WTC11 (cell line): ENCODE measurements around the gene HSPG2. TPM values are rescaled to one million over a fixed set of nuclear protein-coding genes. Genes with fewer than 3 reads are reported as not detected.

ENCODE experiments used
- ATAC-seq: fragments of 200-7000 bp; cut with Tn5 transposase; 2 replicates; pipeline ENCODE4 v1.10.0; 2021; ENCODE audit warnings: mild to moderate bottlenecking, moderate library complexity
- CTCF ChIA-PET: fragments of 300-600 bp; sonication (Branson Sonifier 250); formaldehyde crosslinking; loops from one replicate; lab custom pipeline; 2021; ENCODE audit warnings: antibody characterized with exemption; lab: Charles Lee
- POLR2A ChIA-PET: fragments of 350-600 bp; sonication (Branson Sonifier 250); formaldehyde crosslinking; loops from one replicate; lab custom pipeline; 2021; ENCODE audit warnings: antibody characterized with exemption; lab: Charles Lee
- DNase-seq: peaks from one replicate; pipeline ENCODE4 v3.0.0; 2021; ENCODE audit warnings: low spot score
- H3K27ac Mint-ChIP-seq: 2 replicates; pipeline ENCODE4 v1.8.0; 2021; ENCODE audit warnings: mixed read lengths
- H3K27me3 Mint-ChIP-seq: 2 replicates; pipeline ENCODE4 v1.8.0; 2021; ENCODE audit warnings: low read depth, mild to moderate bottlenecking, moderate library complexity, mixed read lengths
- H3K36me3 Mint-ChIP-seq: 2 replicates; pipeline ENCODE4 v1.8.0; 2021; ENCODE audit warnings: mixed read lengths
- H3K4me1 Mint-ChIP-seq: 2 replicates; pipeline ENCODE4 v1.8.0; 2022; ENCODE audit warnings: mixed read lengths
- H3K4me3 Mint-ChIP-seq: 2 replicates; pipeline ENCODE4 v1.8.0; 2021; ENCODE audit warnings: mild to moderate bottlenecking, moderate library complexity, mixed read lengths
- H3K9me3 Mint-ChIP-seq: 2 replicates; pipeline ENCODE4 v1.8.0; 2021; ENCODE audit warnings: mixed read lengths
- AFF4 ChIP-seq: sonication (generic); formaldehyde crosslinking; IDR thresholded peaks from 2 replicates; pipeline ENCODE4 v1.8.1; 2023; ENCODE audit warnings: mild to moderate bottlenecking, missing genetic modification reagents, borderline replicate concordance
- CDX4 ChIP-seq: fragments of 250-450 bp; sonication (Bioruptor Pico); IDR thresholded peaks from 2 replicates; pipeline ENCODE4 v1.9.0; 2021; ENCODE audit warnings: moderate library complexity, mild to moderate bottlenecking, inconsistent platforms, borderline replicate concordance
- GRHL2 ChIP-seq: fragments of 250-450 bp; sonication (Bioruptor Pico); IDR thresholded peaks from 2 replicates; pipeline ENCODE4 v1.8.0; 2022; ENCODE audit warnings: mild to moderate bottlenecking, moderate library complexity; ENCODE audit not compliant: insufficient replicate concordance, severe bottlenecking
- MLX ChIP-seq: sonication (generic); formaldehyde crosslinking; IDR thresholded peaks from 2 replicates; pipeline ENCODE4 v1.8.1; 2023; ENCODE audit warnings: mild to moderate bottlenecking, missing genetic modification reagents, moderate library complexity
- TP53 ChIP-seq: sonication (generic); formaldehyde crosslinking; IDR thresholded peaks from 2 replicates; pipeline ENCODE4 v1.8.1; 2023; ENCODE audit warnings: mild to moderate bottlenecking, missing genetic modification reagents
- ZNF121 ChIP-seq: sonication (generic); formaldehyde crosslinking; IDR thresholded peaks from 2 replicates; pipeline ENCODE4 v1.8.0; 2023; ENCODE audit warnings: missing genetic modification reagents
- ZNF396 ChIP-seq: fragments of 250-450 bp; sonication (Bioruptor Pico); IDR thresholded peaks from 2 replicates; pipeline ENCODE4 v1.8.0; 2021; ENCODE audit warnings: mild to moderate bottlenecking, moderate library complexity, borderline replicate concordance
- ZNF416 ChIP-seq: fragments of 250-450 bp; sonication (Bioruptor Pico); IDR thresholded peaks from 2 replicates; pipeline ENCODE4 v1.9.0; 2021; ENCODE audit warnings: mild to moderate bottlenecking, inconsistent platforms
- ZNF532 ChIP-seq: fragments of 250-450 bp; sonication (Bioruptor Pico); IDR thresholded peaks from 2 replicates; pipeline ENCODE4 v1.9.0; 2021; ENCODE audit warnings: mild to moderate bottlenecking, borderline replicate concordance
- total RNA-seq: library from RNA; stranded (reverse); gene quantifications from 3 replicates; pipeline ENCODE4 v1.2.3, GENCODE V29; 2021
- TF ChIP-seq, protein P1 (sequence below): sonication (generic); formaldehyde crosslinking; IDR thresholded peaks from 2 replicates; pipeline ENCODE4 v1.8.0; 2023; ENCODE audit warnings: missing genetic modification reagents, mild to moderate bottlenecking, borderline replicate concordance

Gene HSPG2
- total RNA-seq, 1 experiment from 2014 or later = 120 TPM

DNA sequence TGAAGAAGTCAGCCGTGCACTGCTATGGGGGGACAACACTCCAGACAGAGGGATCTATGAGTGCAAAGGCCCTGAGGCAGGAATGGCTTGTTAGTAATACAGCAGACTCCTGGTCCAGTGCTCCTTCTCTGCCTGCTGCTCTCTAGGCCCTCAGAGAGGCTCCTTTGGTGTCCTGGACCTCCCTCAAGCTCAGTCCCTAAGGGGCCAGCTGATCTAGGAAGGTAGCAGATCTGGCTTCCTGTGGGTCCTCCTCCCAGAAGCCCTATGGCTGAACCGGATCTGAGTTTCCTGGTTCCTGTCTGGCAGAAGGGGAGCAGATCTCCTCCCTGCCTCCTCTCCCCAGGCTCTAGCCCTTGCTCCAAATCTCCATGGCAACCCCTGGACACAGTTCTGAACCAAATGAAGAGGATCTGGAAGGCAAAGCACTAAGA is 125.2 kb downstream of the HSPG2 start, which contains the start of gene LDLRAD2 (continued):
- TF ChIP-seq, protein P1, sequence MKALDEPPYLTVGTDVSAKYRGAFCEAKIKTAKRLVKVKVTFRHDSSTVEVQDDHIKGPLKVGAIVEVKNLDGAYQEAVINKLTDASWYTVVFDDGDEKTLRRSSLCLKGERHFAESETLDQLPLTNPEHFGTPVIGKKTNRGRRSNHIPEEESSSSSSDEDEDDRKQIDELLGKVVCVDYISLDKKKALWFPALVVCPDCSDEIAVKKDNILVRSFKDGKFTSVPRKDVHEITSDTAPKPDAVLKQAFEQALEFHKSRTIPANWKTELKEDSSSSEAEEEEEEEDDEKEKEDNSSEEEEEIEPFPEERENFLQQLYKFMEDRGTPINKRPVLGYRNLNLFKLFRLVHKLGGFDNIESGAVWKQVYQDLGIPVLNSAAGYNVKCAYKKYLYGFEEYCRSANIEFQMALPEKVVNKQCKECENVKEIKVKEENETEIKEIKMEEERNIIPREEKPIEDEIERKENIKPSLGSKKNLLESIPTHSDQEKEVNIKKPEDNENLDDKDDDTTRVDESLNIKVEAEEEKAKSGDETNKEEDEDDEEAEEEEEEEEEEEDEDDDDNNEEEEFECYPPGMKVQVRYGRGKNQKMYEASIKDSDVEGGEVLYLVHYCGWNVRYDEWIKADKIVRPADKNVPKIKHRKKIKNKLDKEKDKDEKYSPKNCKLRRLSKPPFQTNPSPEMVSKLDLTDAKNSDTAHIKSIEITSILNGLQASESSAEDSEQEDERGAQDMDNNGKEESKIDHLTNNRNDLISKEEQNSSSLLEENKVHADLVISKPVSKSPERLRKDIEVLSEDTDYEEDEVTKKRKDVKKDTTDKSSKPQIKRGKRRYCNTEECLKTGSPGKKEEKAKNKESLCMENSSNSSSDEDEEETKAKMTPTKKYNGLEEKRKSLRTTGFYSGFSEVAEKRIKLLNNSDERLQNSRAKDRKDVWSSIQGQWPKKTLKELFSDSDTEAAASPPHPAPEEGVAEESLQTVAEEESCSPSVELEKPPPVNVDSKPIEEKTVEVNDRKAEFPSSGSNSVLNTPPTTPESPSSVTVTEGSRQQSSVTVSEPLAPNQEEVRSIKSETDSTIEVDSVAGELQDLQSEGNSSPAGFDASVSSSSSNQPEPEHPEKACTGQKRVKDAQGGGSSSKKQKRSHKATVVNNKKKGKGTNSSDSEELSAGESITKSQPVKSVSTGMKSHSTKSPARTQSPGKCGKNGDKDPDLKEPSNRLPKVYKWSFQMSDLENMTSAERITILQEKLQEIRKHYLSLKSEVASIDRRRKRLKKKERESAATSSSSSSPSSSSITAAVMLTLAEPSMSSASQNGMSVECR (CRISPR knock-in tag) = no peak
- TF ChIP-seq TP53 (CRISPR knock-in tag) (no peak), ZNF532 (CRISPR knock-in tag) (no peak)

DNA sequence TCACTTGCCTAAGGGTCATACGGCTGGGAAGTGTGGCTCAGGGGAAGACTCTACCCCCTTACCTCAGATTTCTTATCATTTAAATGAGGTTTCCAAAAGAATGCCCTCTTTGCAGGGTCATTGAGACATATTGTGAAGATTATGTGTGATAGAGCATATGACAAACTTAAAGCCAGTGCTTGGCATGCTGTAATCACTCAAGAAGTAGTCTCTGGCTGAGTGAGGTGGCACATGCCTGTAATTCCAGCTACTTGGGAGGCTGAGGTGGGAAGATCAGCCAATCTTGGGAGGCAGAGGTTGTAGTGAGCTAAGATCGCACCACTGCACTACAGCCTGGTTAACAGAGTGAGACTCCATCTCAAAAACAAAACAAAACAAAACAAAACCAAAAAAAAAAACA is 132.6 kb downstream of the HSPG2 start:
- H3K27ac Mint-ChIP-seq = no peak overlapping the region
- ChIA-PET CTCF (no interaction called here), POLR2A (no interaction called here)
- no peak for ATAC-seq
- H3K36me3 Mint-ChIP-seq = no peaks in the 10 kb centered on the region
- H3K9me3 Mint-ChIP-seq = no peaks in the 10 kb centered on the region; the same call in 1 of the 2 replicates
- no peak overlapping the region for H3K4me3 Mint-ChIP-seq
- TF ChIP-seq ZNF396 (CRISPR knock-in tag) = no peak
- no peak for TF ChIP-seq CDX4 (CRISPR knock-in tag)
- no peaks in the 10 kb centered on the region for H3K4me1 Mint-ChIP-seq
- no peaks in the 10 kb centered on the region for H3K27me3 Mint-ChIP-seq
- no peak for DNase-seq

DNA sequence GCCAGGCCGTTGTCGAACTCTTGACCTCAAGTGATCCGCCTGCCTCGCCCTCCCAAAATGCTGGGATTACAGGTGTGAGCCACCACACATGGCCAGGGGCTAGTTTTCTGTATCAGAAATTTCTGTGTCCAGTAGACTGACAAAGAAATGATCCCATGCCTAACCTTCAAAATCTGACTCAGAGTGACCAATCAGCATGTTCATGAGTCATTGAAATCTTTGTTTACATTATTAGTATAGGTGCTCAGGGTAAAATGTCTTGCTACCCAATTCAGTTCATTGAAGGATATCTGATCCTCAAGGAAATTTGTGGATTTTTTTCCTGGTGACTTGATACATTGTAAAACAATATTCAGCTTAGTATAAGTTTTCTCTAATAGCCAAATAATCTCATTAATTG is 136.0 kb downstream of the HSPG2 start:
- no peaks in the 10 kb centered on the region for H3K36me3 Mint-ChIP-seq
- H3K27me3 Mint-ChIP-seq = no peaks in the 10 kb centered on the region; the same call in 1 of the 2 replicates
- TF ChIP-seq ZNF416 (CRISPR knock-in tag) = no peak
- no peak for TF ChIP-seq GRHL2 (CRISPR knock-in tag)
- no peak overlapping the region for H3K4me3 Mint-ChIP-seq
- ATAC-seq (no peak), DNase-seq (no peak)
- H3K27ac Mint-ChIP-seq = no peak overlapping the region
- POLR2A ChIA-PET = no interaction called here
- no peaks in the 10 kb centered on the region for H3K4me1 Mint-ChIP-seq
- no peaks in the 10 kb centered on the region; the same call in 1 of the 2 replicates for H3K9me3 Mint-ChIP-seq
- CTCF ChIA-PET = no interaction called here

- peaks cover 6% of the 10 kb centered on the region for H3K9me3 Mint-ChIP-seq
- H3K27me3 Mint-ChIP-seq = peaks cover 2% of the 10 kb centered on the region
- DNase-seq = no peak
- no peak for TF ChIP-seq MLX
- no peak for TF ChIP-seq ZNF121 (CRISPR knock-in tag)
- no peak for TF ChIP-seq AFF4 (CRISPR knock-in tag)
- no peak for ATAC-seq
- peaks cover 5% of the 10 kb centered on the region for H3K36me3 Mint-ChIP-seq
- no peak overlapping the region for H3K27ac Mint-ChIP-seq
- ChIA-PET CTCF (no interaction called here), POLR2A (no interaction called here)
- H3K4me3 Mint-ChIP-seq = no peak overlapping the region
- no peaks in the 10 kb centered on the region for H3K4me1 Mint-ChIP-seq
Observed at GRCh38 chr1:21799730-21800129, 137.4 kb downstream of the HSPG2 start.
